Gastrocnemius medialis (tissue), 4 donors: Measurements from ENCODE around the gene FAM13A.

Source experiments
- POLR2A ChIP-seq, 2 donors: fragments of 450-650 bp; IDR thresholded peaks; one replicate each; pipeline ENCODE4 v1.6.1; 2017; ENCODE audit warnings: antibody characterized with exemption in 2 of 2, mild to moderate bottlenecking in 2 of 2, moderate library complexity in 2 of 2
- TF ChIP-seq, protein P1 (sequence below), 5 experiments: fragments of 450-650 bp in 3 of 5; fragments of 200-600 bp in 2 of 5; sonication (generic) in 2 of 5; IDR thresholded peaks in 4 of 5; conservative IDR thresholded peaks in 1 of 5; 1 replicate in 4 of 5; 2 replicates in 1 of 5; pipeline ENCODE4 v1.5.1; 2016 to 2019; ENCODE audit warnings: antibody characterized with exemption in 5 of 5, mild to moderate bottlenecking in 3 of 5, moderate library complexity in 3 of 5

DNA sequence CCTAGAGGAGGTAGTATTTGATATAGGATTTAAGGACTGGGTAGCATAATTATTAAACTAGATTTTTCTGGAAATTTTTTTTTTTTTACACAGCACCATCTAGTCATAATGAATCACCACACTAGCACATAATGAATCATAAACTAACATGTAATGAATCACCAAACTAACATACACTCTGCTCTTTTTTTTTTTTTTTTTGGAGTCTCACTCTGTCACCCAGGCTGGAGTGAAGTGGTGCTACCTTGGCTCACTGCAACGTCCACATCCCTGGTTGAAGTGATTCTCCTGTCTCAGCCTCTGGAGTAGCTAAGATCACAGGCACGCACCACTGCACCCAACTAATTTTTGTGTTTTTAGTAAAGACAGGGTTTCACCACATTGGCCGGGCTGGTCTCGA lies 92.5 kb downstream of the FAM13A start:
- TF ChIP-seq, protein P1, sequence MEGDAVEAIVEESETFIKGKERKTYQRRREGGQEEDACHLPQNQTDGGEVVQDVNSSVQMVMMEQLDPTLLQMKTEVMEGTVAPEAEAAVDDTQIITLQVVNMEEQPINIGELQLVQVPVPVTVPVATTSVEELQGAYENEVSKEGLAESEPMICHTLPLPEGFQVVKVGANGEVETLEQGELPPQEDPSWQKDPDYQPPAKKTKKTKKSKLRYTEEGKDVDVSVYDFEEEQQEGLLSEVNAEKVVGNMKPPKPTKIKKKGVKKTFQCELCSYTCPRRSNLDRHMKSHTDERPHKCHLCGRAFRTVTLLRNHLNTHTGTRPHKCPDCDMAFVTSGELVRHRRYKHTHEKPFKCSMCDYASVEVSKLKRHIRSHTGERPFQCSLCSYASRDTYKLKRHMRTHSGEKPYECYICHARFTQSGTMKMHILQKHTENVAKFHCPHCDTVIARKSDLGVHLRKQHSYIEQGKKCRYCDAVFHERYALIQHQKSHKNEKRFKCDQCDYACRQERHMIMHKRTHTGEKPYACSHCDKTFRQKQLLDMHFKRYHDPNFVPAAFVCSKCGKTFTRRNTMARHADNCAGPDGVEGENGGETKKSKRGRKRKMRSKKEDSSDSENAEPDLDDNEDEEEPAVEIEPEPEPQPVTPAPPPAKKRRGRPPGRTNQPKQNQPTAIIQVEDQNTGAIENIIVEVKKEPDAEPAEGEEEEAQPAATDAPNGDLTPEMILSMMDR (IDR thresholded peaks at IDR 0.05 in 4 of 5, conservative IDR thresholded peaks at IDR 0.05 in 1 of 5), result no peak
- TF ChIP-seq POLR2A (IDR thresholded peaks at IDR 0.05), result no peak
